Retinal pigment epithelial cell (primary cell): ENCODE results near the gene HIBADH.

ENCODE experiments used
- DNase-seq: peaks from one replicate; pipeline ENCODE4 v3.0.0-alpha.2; 2010; ENCODE audit warnings: low read depth
- H3K4me3 ChIP-seq: 2 replicates; pipeline ENCODE4 v1.5.1; 2011; ENCODE audit warnings: mild to moderate bottlenecking, low read length, control low read depth, moderate library complexity
- CTCF ChIP-seq: conservative IDR thresholded peaks from 2 replicates; pipeline ENCODE4 v1.5.1; 2011; ENCODE audit warnings: low read depth, low read length, control low read depth, inconsistent platforms

Gene HIBADH

GRCh38 chr7:27627146-27627545, 35.5 kb downstream of the HIBADH start:
- no peak for DNase-seq
- H3K4me3 ChIP-seq = no peak overlapping the region

GRCh38 chr7:27619492-27619891, 43.2 kb downstream of the HIBADH start:
- DNase-seq = no peak
- TF ChIP-seq CTCF = no peak
- no peak overlapping the region for H3K4me3 ChIP-seq

More at GRCh38 chr7:27627146-27627545, 35.5 kb downstream of the HIBADH start:
- TF ChIP-seq CTCF = no peak

GRCh38 chr7:27617651-27618381, 44.9 kb downstream of the HIBADH start:
- H3K4me3 ChIP-seq = no peak overlapping the region
- no peak for TF ChIP-seq CTCF

GRCh38 chr7:27616914-27617548, 45.7 kb downstream of the HIBADH start:
- no peak for TF ChIP-seq CTCF
- no peak overlapping the region for H3K4me3 ChIP-seq
- no peak for DNase-seq

More at GRCh38 chr7:27617651-27618381, 44.9 kb downstream of the HIBADH start:
- DNase-seq = no peak

GRCh38 chr7:27616186-27616491, 46.5 kb downstream of the HIBADH start:
- H3K4me3 ChIP-seq = no peak overlapping the region
- no peak for TF ChIP-seq CTCF
- DNase-seq = no peak

- no peak overlapping the region for H3K4me3 ChIP-seq
- no peak for DNase-seq
- no peak for TF ChIP-seq CTCF
Measured at GRCh38 chr7:27615420-27616185, 47.1 kb downstream of the HIBADH start.
